Lower lobe of right lung (tissue), 2 donors: Measurements from ENCODE around the gene RAD51B. TPM values are rescaled to one million over a fixed set of nuclear protein-coding genes. Genes with fewer than 3 reads are reported as not detected.

Experiments
- ATAC-seq, 2 donors: fragments of 200-7000 bp; cut with Tn5 transposase; one replicate each; pipeline ENCODE4 v1.9.1; 2020 to 2022; ENCODE audit warnings: mild to moderate bottlenecking in 2 of 2, moderate library complexity in 2 of 2
- DNase-seq: peaks from one replicate; pipeline ENCODE4 v3.0.0-alpha.2; 2020
- H3K27ac ChIP-seq: fragments of 200-600 bp; one replicate; pipeline ENCODE4 v1.8.0; 2022
- H3K27me3 ChIP-seq: fragments of 200-600 bp; one replicate; pipeline ENCODE4 v1.8.0; 2022; ENCODE audit warnings: low read depth
- H3K36me3 ChIP-seq: fragments of 200-600 bp; one replicate; pipeline ENCODE4 v1.8.0; 2022; ENCODE audit warnings: mild to moderate bottlenecking
- H3K4me1 ChIP-seq: fragments of 200-600 bp; one replicate; pipeline ENCODE4 v1.8.0; 2022
- H3K4me3 ChIP-seq: fragments of 200-600 bp; one replicate; pipeline ENCODE4 v1.8.0; 2022; ENCODE audit warnings: mild to moderate bottlenecking
- H3K9me3 ChIP-seq: fragments of 200-600 bp; one replicate; pipeline ENCODE4 v1.8.0; 2022
- CTCF ChIP-seq: fragments of 200-600 bp; IDR thresholded peaks from one replicate; pipeline ENCODE4 v1.8.0; 2022; ENCODE audit warnings: antibody characterized with exemption, mild to moderate bottlenecking
- intact Hi-C: fragments of 100-400 bp; cut with DNase I; formaldehyde crosslinking; loops from one replicate; pipeline ENCODE4 v1.11.0; 2022
- total RNA-seq: library from RNA; stranded (reverse); fragmentation: NEBNext Ultra II Directional; extraction: Animal tissue kit (Norgen Biotek cat#: 25700); gene quantifications from one replicate; pipeline ENCODE4 v1.2.1, GENCODE V29; 2021
- donor health status: DM: no; HTN: yes; CAD: no; lungs with severe emphysema.

The RAD51B gene
- total RNA-seq, 1 donor from 2014 or later, result 22.2 TPM

- Histone ChIP-seq H3K27ac (no peak overlapping the region), H3K4me3 (no peak overlapping the region), H3K4me1 (peaks cover 5% of the 10 kb centered on the region), H3K9me3 (no peaks in the 10 kb centered on the region), H3K27me3 (no peaks in the 10 kb centered on the region), H3K36me3 (no peaks in the 10 kb centered on the region)
- intact Hi-C loops, result no loop called here
- DNase-seq (no peak), ATAC-seq (no peak)
- no peak for TF ChIP-seq CTCF
Measured at GRCh38 chr14:68440820-68441219, 621.2 kb downstream of the RAD51B start.

- DNase-seq, result no peak
- peaks cover 5% of the 10 kb centered on the region for H3K4me1 ChIP-seq
- TF ChIP-seq CTCF, result no peak
- intact Hi-C loops, result no loop called here
- no peaks in the 10 kb centered on the region for H3K36me3 ChIP-seq
- no peak for ATAC-seq
- no peaks in the 10 kb centered on the region for H3K27me3 ChIP-seq
- H3K4me3 ChIP-seq, result no peak overlapping the region
- no peaks in the 10 kb centered on the region for H3K9me3 ChIP-seq
- H3K27ac ChIP-seq, result no peak overlapping the region
Measured at GRCh38 chr14:68441542-68441941, 622.0 kb downstream of the RAD51B start.

GRCh38 chr14:68442828-68443629 lies 623.5 kb downstream of the RAD51B start:
- H3K4me1 ChIP-seq, result peaks cover 5% of the 10 kb centered on the region
- H3K4me3 ChIP-seq, result no peak overlapping the region
- H3K36me3 ChIP-seq, result no peaks in the 10 kb centered on the region
- no peak overlapping the region for H3K27ac ChIP-seq
- no peak for TF ChIP-seq CTCF
- DNase-seq (no peak), ATAC-seq (no peak)
- H3K9me3 ChIP-seq, result no peaks in the 10 kb centered on the region
- intact Hi-C loops, result no loop called here
- no peaks in the 10 kb centered on the region for H3K27me3 ChIP-seq

- no peak for TF ChIP-seq CTCF
- intact Hi-C loops, result no loop called here
- no peak for DNase-seq
- H3K9me3 ChIP-seq, result no peaks in the 10 kb centered on the region
- H3K4me1 ChIP-seq, result peaks cover 5% of the 10 kb centered on the region
- ATAC-seq, result no peak
- H3K27ac ChIP-seq, result no peak overlapping the region
- no peaks in the 10 kb centered on the region for H3K27me3 ChIP-seq
- H3K4me3 ChIP-seq, result no peak overlapping the region
- H3K36me3 ChIP-seq, result no peaks in the 10 kb centered on the region
Measured at GRCh38 chr14:68444449-68445168, 625.0 kb downstream of the RAD51B start.

GRCh38 chr14:68446243-68447040 lies 626.9 kb downstream of the RAD51B start:
- Histone ChIP-seq H3K27ac (no peak overlapping the region), H3K9me3 (no peaks in the 10 kb centered on the region), H3K4me1 (peaks cover 8% of the 10 kb centered on the region), H3K36me3 (no peaks in the 10 kb centered on the region), H3K27me3 (no peaks in the 10 kb centered on the region), H3K4me3 (no peak overlapping the region)
- intact Hi-C loops, result no loop called here
- DNase-seq, result no peak
- no peak for TF ChIP-seq CTCF
- no peak for ATAC-seq
